Keratinocyte (primary cell): ENCODE measurements around the gene UBE2R2. TPM values are rescaled to one million over a fixed set of nuclear protein-coding genes. Genes with fewer than 3 reads are reported as not detected.
A peak's percentile ranks its signal among the peaks of the same experiment; 100 is the strongest.

Experiments used
- DNase-seq: peaks from one replicate; pipeline ENCODE4 v3.0.0-alpha.2; 2011; ENCODE audit warnings: low read depth, missing footprints, low spot score
- FAIRE-seq: peaks from 2 replicates; lab custom pipeline; 2011; peaks lifted over from hg19 to GRCh38; lab: Jason Lieb, UNC
- H2AFZ ChIP-seq: 2 replicates; pipeline ENCODE4 v1.6.0; 2012; ENCODE audit warnings: low read length, control low read depth, inconsistent platforms; ENCODE audit not compliant: control insufficient read depth
- H3K27ac ChIP-seq: 2 replicates; pipeline ENCODE4 v1.5.1; 2011; ENCODE audit warnings: low read length; ENCODE audit not compliant: control insufficient read depth, insufficient read depth
- H3K27me3 ChIP-seq: 3 replicates; pipeline ENCODE4 v1.6.0; 2011; ENCODE audit warnings: low read length; ENCODE audit not compliant: control insufficient read depth, insufficient read depth; ENCODE audit errors: extremely low read depth
- H3K36me3 ChIP-seq, 2 experiments: 2 replicates in 1 of 2; 3 replicates in 1 of 2; pipeline ENCODE4 v1.5.1; 2011; ENCODE audit warnings: low read length in 2 of 2, mild to moderate bottlenecking in 1 of 2; ENCODE audit not compliant: control insufficient read depth in 2 of 2, insufficient read depth in 2 of 2; ENCODE audit errors: extremely low read depth in 1 of 2
- H3K4me1 ChIP-seq: 3 replicates; pipeline ENCODE4 v1.5.1; 2011; ENCODE audit warnings: low read length; ENCODE audit not compliant: control insufficient read depth, insufficient read depth; ENCODE audit errors: extremely low read depth
- H3K4me2 ChIP-seq: 3 replicates; pipeline ENCODE4 v1.6.0; 2011; ENCODE audit warnings: low read depth, low read length; ENCODE audit not compliant: control insufficient read depth, insufficient read depth; ENCODE audit errors: extremely low read depth
- H3K4me3 ChIP-seq, 3 experiments: fragments of 200-600 bp in 1 of 3; sonication (generic) in 1 of 3; 2 replicates in 2 of 3; 3 replicates in 1 of 3; pipeline ENCODE4 v1.5.1; 2011 to 2016; ENCODE audit warnings: low read length in 3 of 3, mild to moderate bottlenecking in 3 of 3, control low read depth in 2 of 3, inconsistent platforms in 1 of 3, low read depth in 1 of 3, mixed read lengths in 1 of 3, mixed run types in 1 of 3, moderate library complexity in 1 of 3; ENCODE audit not compliant: control insufficient read depth in 2 of 3, insufficient read depth in 2 of 3; ENCODE audit errors: extremely low read depth in 1 of 3
- H3K79me2 ChIP-seq: 2 replicates; pipeline ENCODE4 v1.6.0; 2012; ENCODE audit warnings: low read length; ENCODE audit not compliant: control insufficient read depth, insufficient read depth
- H3K9ac ChIP-seq: 3 replicates; pipeline ENCODE4 v1.6.0; 2011; ENCODE audit warnings: low read length; ENCODE audit not compliant: control insufficient read depth, insufficient read depth; ENCODE audit errors: extremely low read depth
- H3K9me1 ChIP-seq: 3 replicates; pipeline ENCODE4 v1.6.0; 2011; ENCODE audit warnings: low read length; ENCODE audit not compliant: control insufficient read depth, insufficient read depth; ENCODE audit errors: extremely low read depth
- H3K9me3 ChIP-seq: 2 replicates; pipeline ENCODE4 v1.5.1; 2012; ENCODE audit warnings: low read depth, low read length; ENCODE audit not compliant: control insufficient read depth
- H4K20me1 ChIP-seq: 3 replicates; pipeline ENCODE4 v1.6.0; 2011; ENCODE audit warnings: low read length; ENCODE audit not compliant: control insufficient read depth, insufficient read depth; ENCODE audit errors: extremely low read depth
- CTCF ChIP-seq, 3 experiments: IDR thresholded peaks in 1 of 3; conservative IDR thresholded peaks in 1 of 3; optimal IDR thresholded peaks in 1 of 3; 2 replicates in 2 of 3; 3 replicates in 1 of 3; pipeline versions ENCODE3 to v1.5.1; 2011; ENCODE audit warnings: low read length in 3 of 3, mild to moderate bottlenecking in 3 of 3, moderate library complexity in 2 of 3, control low read depth in 1 of 3, inconsistent platforms in 1 of 3; ENCODE audit not compliant: insufficient read depth in 2 of 3; ENCODE audit errors: extremely low read depth in 1 of 3
- EZH2 ChIP-seq: IDR thresholded peaks from one replicate; pipeline ENCODE4 v1.6.1; 2012; ENCODE audit warnings: inconsistent platforms, mild to moderate bottlenecking, low read length, moderate library complexity
- dilution Hi-C: fragments of 300-500 bp; cut with MboI; formaldehyde crosslinking; loops from one replicate; pipeline ENCODE4 v1.7.0; 2020; ENCODE audit warnings: low sequenced_read_pairs; ENCODE audit not compliant: extremely low pct_ligation_motif_present
- polyA plus RNA-seq, 5 experiments: library from polyadenylated mRNA; depleted of rRNA in 3 of 5; stranded (reverse) in 3 of 5; stranded (forward) in 1 of 5; unstranded in 1 of 5; fragments of >200 nt; gene quantifications; 1 replicate in 1 of 5; 2 replicates in 3 of 5; 3 replicates in 1 of 5; pipeline versions ENCODE4 v1.2.1 to v1.2.3, GENCODE V29; 2011 to 2012; ENCODE audit warnings: missing spikeins in 2 of 5, low read depth in 1 of 5, low replicate concordance in 1 of 5

The UBE2R2 gene
- polyA plus RNA-seq, 1 donor (not counting 4 experiments of a cell fraction or from before 2014, with no cell fraction given), result 20.5 TPM

GRCh38 chr9:33785914-33786313, 31.0 kb upstream of the UBE2R2 start:
- Histone ChIP-seq H4K20me1 (no peaks in the 10 kb centered on the region), H3K4me1 (peaks cover 12% of the 10 kb centered on the region), H2AFZ (no peak overlapping the region), H3K27ac (no peak overlapping the region), H3K27me3 (no peaks in the 10 kb centered on the region), H3K9ac (no peak overlapping the region), H3K9me3 (no peaks in the 10 kb centered on the region), H3K9me1 (no peaks in the 10 kb centered on the region), H3K4me2 (no peak overlapping the region), H3K36me3 (peaks cover 0 to 3% of the 10 kb centered on the region in 2 experiments), H3K4me3 (no peak overlapping the region), H3K79me2 (no peaks in the 10 kb centered on the region)
- dilution Hi-C loops, result no loop called here
- TF ChIP-seq EZH2 (no peak), CTCF (optimal IDR thresholded peaks at IDR 0.05 in 1 of 3, IDR thresholded peaks at IDR 0.05 in 1 of 3, conservative IDR thresholded peaks at IDR 0.05 in 1 of 3; ENCODE audit: extremely low read depth in 1 of 3, insufficient read depth in 2 of 3, low read length in 3 of 3) (peak; percentile 16 to 34 (median 26))
- FAIRE-seq, result no peak
- no peak for DNase-seq

GRCh38 chr9:33786681-33787080, 30.3 kb upstream of the UBE2R2 start:
- Histone ChIP-seq H2AFZ (no peak overlapping the region), H3K4me1 (peaks cover 15% of the 10 kb centered on the region), H3K4me3 (no peak overlapping the region), H3K27me3 (no peaks in the 10 kb centered on the region), H3K9me1 (no peaks in the 10 kb centered on the region), H3K9me3 (no peaks in the 10 kb centered on the region), H3K9ac (no peak overlapping the region), H3K79me2 (no peaks in the 10 kb centered on the region), H3K4me2 (no peak overlapping the region), H4K20me1 (no peaks in the 10 kb centered on the region), H3K27ac (no peak overlapping the region), H3K36me3 (peaks cover 0 to 3% of the 10 kb centered on the region in 2 experiments)
- no peak for TF ChIP-seq CTCF (optimal IDR thresholded peaks at IDR 0.05 in 1 of 3, IDR thresholded peaks at IDR 0.05 in 1 of 3, conservative IDR thresholded peaks at IDR 0.05 in 1 of 3; ENCODE audit: extremely low read depth in 1 of 3, insufficient read depth in 2 of 3, low read length in 3 of 3)
- no peak for TF ChIP-seq EZH2
- no peak for DNase-seq
- dilution Hi-C loops, result no loop called here
- FAIRE-seq, result no peak
